ENCODE results near the gene KCNMB3. TPM values are rescaled to one million over a fixed set of nuclear protein-coding genes. Genes with fewer than 3 reads are reported as not detected.

The KCNMB3 gene
- total and polyA plus RNA-seq, 2 of the 13 experiments (the other 11 are each of a cell fraction or from before 2014, with no cell fraction given) = 4.3 to 7.1 TPM

GRCh38 chr3:179265092-179265491 lies 14.2 kb upstream of the KCNMB3 start:
- no peaks in the 10 kb centered on the region; a peak in 1 of 5 replicates for H3K27me3 ChIP-seq (ENCODE audit: control insufficient read depth in 1 of 2, insufficient read depth in 2 of 2, low read length in 2 of 2)
- no peak overlapping the region for H3K4me3 ChIP-seq (replicated peaks in 1 of 3; ENCODE audit: insufficient read depth in 1 of 3, low read depth in 2 of 3, low read length in 3 of 3)
- H2AFZ ChIP-seq (ENCODE audit: low read length) = no peak overlapping the region
- WGBS (ENCODE audit: low lambda C conversion rate) = 87% methylated on average over 1 of the region's 1 CpG
- no peak overlapping the region for H3K9ac ChIP-seq (ENCODE audit: insufficient read depth, low read depth, low read length)
- H3K36me3 ChIP-seq (replicated peaks in 1 of 2; ENCODE audit: control insufficient read depth in 1 of 2, insufficient read depth in 2 of 2, low read length in 2 of 2) = no peaks in the 10 kb centered on the region
- in situ Hi-C loops (cut with HindIII; ENCODE audit: extremely low pct_ligation_motif_present, low pct_unique_long_range_greater_than_20kb) (no loop called here), intact Hi-C loops (cut with micrococcal nuclease; ENCODE audit: unreplicated experiment) (no loop called here)
- H3K4me1 ChIP-seq (ENCODE audit: insufficient read depth, low read length) = peaks cover 34% of the 10 kb centered on the region
- ATAC-seq (no peak), DNase-seq (ENCODE audit: low spot score) (no peak), FAIRE-seq (no peak)
- ChIA-PET POLR2A (no interaction called here), CTCF (ENCODE audit: low intra/inter-chr PET ratio, low total read pairs) (no interaction called here)
- BruUV-seq (replicated peaks) = no TSS peak
- H3K9me3 ChIP-seq (ENCODE audit: low read length) = no peaks in the 10 kb centered on the region
- H4K20me1 ChIP-seq (ENCODE audit: insufficient read depth, low read length) = no peaks in the 10 kb centered on the region
- no peak overlapping the region for H3K4me2 ChIP-seq (ENCODE audit: low read depth, low read length)
- no peaks in the 10 kb centered on the region for H3K79me2 ChIP-seq (ENCODE audit: insufficient read depth, low read length)
- H3K27ac ChIP-seq (ENCODE audit: extremely low read length, insufficient read depth, low read length) = no peak overlapping the region
- no peak for TF ChIP-seq WIZ (CRISPR knock-in tag; IDR thresholded peaks at IDR 0.05)
- no peak for TF ChIP-seq THYN1 (CRISPR knock-in tag; IDR thresholded peaks at IDR 0.05; ENCODE audit: borderline replicate concordance, low read depth)
- no peak for TF ChIP-seq ZBTB46 (CRISPR knock-in tag; IDR thresholded peaks at IDR 0.05; ENCODE audit: borderline replicate concordance)
- TF ChIP-seq HOXA3 (CRISPR knock-in tag; IDR thresholded peaks at IDR 0.05) = no peak
- TF ChIP-seq PAX8 (CRISPR knock-in tag; IDR thresholded peaks at IDR 0.05; ENCODE audit: borderline replicate concordance) = no peak
- TF ChIP-seq DZIP1 (CRISPR knock-in tag; IDR thresholded peaks at IDR 0.05) = no peak
- no peak for TF ChIP-seq CREBL2 (CRISPR knock-in tag; IDR thresholded peaks at IDR 0.05; ENCODE audit: borderline replicate concordance)
- TF ChIP-seq GMEB2 (CRISPR knock-in tag; IDR thresholded peaks at IDR 0.05; ENCODE audit: low read depth) = no peak
- TF ChIP-seq ZNF83 (CRISPR knock-in tag; IDR thresholded peaks at IDR 0.05; ENCODE audit: borderline replicate concordance) = no peak
- TF ChIP-seq ZNF318 (CRISPR knock-in tag; IDR thresholded peaks at IDR 0.05) = no peak

Data from HepG2 (cell line).